ENCODE results near the gene ZBTB11. TPM values are rescaled to one million over a fixed set of nuclear protein-coding genes. Genes with fewer than 3 reads are reported as not detected.
A peak's percentile ranks its signal among the peaks of the same experiment; 100 is the strongest.

ZBTB11 gene
- total and polyA plus RNA-seq, 2 donors (not counting 3 experiments of a cell fraction or from before 2014, with no cell fraction given): 4.2 to 15.8 TPM

DNA sequence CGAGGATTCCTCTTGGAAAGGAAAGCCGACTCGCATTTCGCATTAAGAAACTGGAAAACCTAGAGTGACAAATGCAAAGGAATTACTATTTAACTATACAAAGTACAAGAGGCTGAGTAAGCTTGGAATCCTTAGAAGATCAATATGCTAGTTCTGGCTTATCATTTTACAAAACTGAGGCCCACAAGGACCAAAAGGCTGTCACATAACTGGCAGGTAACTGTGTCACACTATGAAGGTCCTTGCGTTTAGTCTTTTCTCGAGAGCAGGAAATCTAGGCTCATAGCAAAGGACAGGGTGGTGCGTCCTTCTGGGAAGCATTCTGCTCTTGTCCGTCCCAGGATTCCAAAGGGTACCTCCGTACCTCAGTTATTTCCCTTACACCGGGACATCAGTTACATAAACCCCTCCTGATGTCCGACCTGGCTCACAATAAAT is 9.0 kb upstream of the ZBTB11 start:
- H3K4me1 ChIP-seq (ENCODE audit: control insufficient read depth, extremely low read depth, insufficient read depth, low read length): peaks cover 20% of the 10 kb centered on the region
- peak overlapping the region; percentile 99 for H3K9ac ChIP-seq (replicated peaks; ENCODE audit: extremely low read depth, insufficient read depth, low read length)
- peaks cover 6 to 20% of the 10 kb centered on the region in 2 experiments for H3K36me3 ChIP-seq (ENCODE audit: control insufficient read depth in 2 of 2, extremely low read depth in 1 of 2, insufficient read depth in 2 of 2, low read length in 2 of 2)
- POLR2A ChIA-PET: interaction anchor here (0.6 to 2.1 kb wide), 3 partner anchors 9 to 312 kb away, joined by 3 to 19 read pairs (median 4); partner anchors contain the start of gene ZBTB11
- peak overlapping the region; percentile 100 for H3K4me2 ChIP-seq (ENCODE audit: insufficient read depth, low read length)
- H3K27ac ChIP-seq (ENCODE audit: insufficient read depth, low read depth, low read length): peak overlapping the region; percentile 78
- H3K9me3 ChIP-seq (replicated peaks; ENCODE audit: control insufficient read depth, insufficient read depth, low read length): no peaks in the 10 kb centered on the region
- H3K79me2 ChIP-seq (ENCODE audit: control insufficient read depth, insufficient read depth, low read length): peaks cover 41% of the 10 kb centered on the region
- CTCF ChIA-PET: interaction anchor here (0.7 to 1.8 kb wide), 5 partner anchors 8 to 365 kb away, joined by 3 to 11 read pairs (median 5); partner anchors contain the start of gene ZBTB11
- no peaks in the 10 kb centered on the region for H3K27me3 ChIP-seq (ENCODE audit: control insufficient read depth in 2 of 2, insufficient read depth in 2 of 2, low read length in 2 of 2)
- no peaks in the 10 kb centered on the region for H3K9me1 ChIP-seq (replicated peaks; ENCODE audit: control insufficient read depth, extremely low read depth, insufficient read depth, low read length)
- peaks cover 2% of the 10 kb centered on the region for H4K20me1 ChIP-seq (replicated peaks; ENCODE audit: control insufficient read depth, extremely low read depth, insufficient read depth, low read length)
- DNase-seq (ENCODE audit: low read depth, low spot score): no peak
- no TSS peak for BruUV-seq (replicated peaks)
- dilution Hi-C loops (cut with MboI; ENCODE audit: extremely low pct_ligation_motif_present, low sequenced_read_pairs): no loop called here
- TF ChIP-seq EZH2 (IDR thresholded peaks at IDR 0.05; ENCODE audit: borderline replicate concordance, low read depth, low read length, severe bottlenecking) (no peak), POLR2AphosphoS5 (IDR thresholded peaks at IDR 0.05; ENCODE audit: insufficient read depth, low read depth, low read length) (no peak)
- peak overlapping the region; percentile 75 to 96 (median 80) for H3K4me3 ChIP-seq (replicated peaks in 1 of 3; ENCODE audit: insufficient read depth in 1 of 3, low read depth in 1 of 3, low read length in 3 of 3)
- intact Hi-C loops (cut with micrococcal nuclease): loop anchor here (1.0 to 2.0 kb wide), 3 partner anchors 9 to 477 kb away; partner anchors contain the start of genes CEP97 and ZBTB11
- H2AFZ ChIP-seq (ENCODE audit: low read depth, low read length): no peak overlapping the region
- FAIRE-seq: no peak

DNA sequence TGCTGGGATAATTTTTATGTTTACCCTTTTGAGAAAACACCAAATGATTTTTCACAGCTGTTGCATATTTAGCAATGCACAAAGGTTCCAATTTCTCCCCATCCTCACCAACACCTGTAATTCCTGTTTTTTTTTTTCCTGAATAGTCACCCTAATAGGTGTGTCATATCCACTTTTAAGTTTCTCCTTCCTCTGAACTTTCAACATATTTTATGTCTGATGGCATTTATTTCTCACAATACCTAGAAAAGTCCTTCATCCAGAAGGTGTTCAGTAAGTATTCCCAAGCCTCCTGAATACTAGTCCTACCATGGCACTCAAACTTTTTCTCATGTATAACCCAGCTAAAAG is 8.1 kb upstream of the ZBTB11 start:
- H3K4me2 ChIP-seq (ENCODE audit: insufficient read depth, low read length): peak overlapping the region; percentile 100
- H3K27ac ChIP-seq (ENCODE audit: insufficient read depth, low read depth, low read length): peak overlapping the region; percentile 78
- H3K4me1 ChIP-seq (ENCODE audit: control insufficient read depth, extremely low read depth, insufficient read depth, low read length): peaks cover 20% of the 10 kb centered on the region
- FAIRE-seq: no peak
- ChIA-PET POLR2A (interaction anchor here (0.6 to 2.1 kb wide), 4 partner anchors 9 to 112 kb away, joined by 3 to 19 read pairs (median 3); partner anchors contain the start of gene ZBTB11), CTCF (interaction anchor here (0.8 to 1.3 kb wide), 5 partner anchors 9 to 111 kb away, joined by 3 to 6 read pairs (median 4); partner anchors contain the start of gene PCNP)
- no peaks in the 10 kb centered on the region for H3K9me3 ChIP-seq (replicated peaks; ENCODE audit: control insufficient read depth, insufficient read depth, low read length)
- no peaks in the 10 kb centered on the region for H3K9me1 ChIP-seq (replicated peaks; ENCODE audit: control insufficient read depth, extremely low read depth, insufficient read depth, low read length)
- no peak for DNase-seq (ENCODE audit: low read depth, low spot score)
- dilution Hi-C loops (cut with MboI; ENCODE audit: extremely low pct_ligation_motif_present, low sequenced_read_pairs) (no loop called here), intact Hi-C loops (cut with micrococcal nuclease) (no loop called here)
- peak overlapping the region; percentile 75 to 96 (median 80) for H3K4me3 ChIP-seq (replicated peaks in 1 of 3; ENCODE audit: insufficient read depth in 1 of 3, low read depth in 1 of 3, low read length in 3 of 3)
- no peaks in the 10 kb centered on the region for H3K27me3 ChIP-seq (ENCODE audit: control insufficient read depth in 2 of 2, insufficient read depth in 2 of 2, low read length in 2 of 2)
- peaks cover 10 to 24% of the 10 kb centered on the region in 2 experiments for H3K36me3 ChIP-seq (ENCODE audit: control insufficient read depth in 2 of 2, extremely low read depth in 1 of 2, insufficient read depth in 2 of 2, low read length in 2 of 2)
- H4K20me1 ChIP-seq (replicated peaks; ENCODE audit: control insufficient read depth, extremely low read depth, insufficient read depth, low read length): peaks cover 2% of the 10 kb centered on the region
- TF ChIP-seq MAX (IDR thresholded peaks at IDR 0.05; ENCODE audit: insufficient read depth, insufficient read length) (no peak), FOS (IDR thresholded peaks at IDR 0.05; ENCODE audit: borderline replicate concordance, insufficient read depth, low read length) (no peak), GATA2 (IDR thresholded peaks at IDR 0.05; ENCODE audit: insufficient read depth, insufficient read length, low read depth, low read length) (no peak), POLR2A (IDR thresholded peaks at IDR 0.05; ENCODE audit: low read depth, low read length) (no peak), POLR2AphosphoS5 (IDR thresholded peaks at IDR 0.05; ENCODE audit: insufficient read depth, low read depth, low read length) (no peak), JUN (IDR thresholded peaks at IDR 0.05; ENCODE audit: borderline replicate concordance, insufficient read depth, insufficient read length, low read depth) (no peak), EZH2 (IDR thresholded peaks at IDR 0.05; ENCODE audit: borderline replicate concordance, low read depth, low read length, severe bottlenecking) (no peak), MYC (IDR thresholded peaks at IDR 0.05; ENCODE audit: low read depth, low read length) (no peak)
- TF ChIP-seq, protein P1, sequence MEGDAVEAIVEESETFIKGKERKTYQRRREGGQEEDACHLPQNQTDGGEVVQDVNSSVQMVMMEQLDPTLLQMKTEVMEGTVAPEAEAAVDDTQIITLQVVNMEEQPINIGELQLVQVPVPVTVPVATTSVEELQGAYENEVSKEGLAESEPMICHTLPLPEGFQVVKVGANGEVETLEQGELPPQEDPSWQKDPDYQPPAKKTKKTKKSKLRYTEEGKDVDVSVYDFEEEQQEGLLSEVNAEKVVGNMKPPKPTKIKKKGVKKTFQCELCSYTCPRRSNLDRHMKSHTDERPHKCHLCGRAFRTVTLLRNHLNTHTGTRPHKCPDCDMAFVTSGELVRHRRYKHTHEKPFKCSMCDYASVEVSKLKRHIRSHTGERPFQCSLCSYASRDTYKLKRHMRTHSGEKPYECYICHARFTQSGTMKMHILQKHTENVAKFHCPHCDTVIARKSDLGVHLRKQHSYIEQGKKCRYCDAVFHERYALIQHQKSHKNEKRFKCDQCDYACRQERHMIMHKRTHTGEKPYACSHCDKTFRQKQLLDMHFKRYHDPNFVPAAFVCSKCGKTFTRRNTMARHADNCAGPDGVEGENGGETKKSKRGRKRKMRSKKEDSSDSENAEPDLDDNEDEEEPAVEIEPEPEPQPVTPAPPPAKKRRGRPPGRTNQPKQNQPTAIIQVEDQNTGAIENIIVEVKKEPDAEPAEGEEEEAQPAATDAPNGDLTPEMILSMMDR (IDR thresholded peaks at IDR 0.05; ENCODE audit: extremely low read depth in 1 of 2, insufficient read depth in 1 of 2, low read depth in 1 of 2, low read length in 2 of 2): no peak
- H3K9ac ChIP-seq (replicated peaks; ENCODE audit: extremely low read depth, insufficient read depth, low read length): peak overlapping the region; percentile 99
- no peak overlapping the region for H2AFZ ChIP-seq (ENCODE audit: low read depth, low read length)
- H3K79me2 ChIP-seq (ENCODE audit: control insufficient read depth, insufficient read depth, low read length): peaks cover 44% of the 10 kb centered on the region
- no TSS peak for BruUV-seq (replicated peaks)

Measured in endothelial cell of umbilical vein (primary cell).